K562 (cell line): ENCODE measurements around the gene CHERP. TPM values are rescaled to one million over a fixed set of nuclear protein-coding genes. Genes with fewer than 3 reads are reported as not detected.

ENCODE experiments used
- ATAC-seq: fragments of 200-7000 bp; cut with Tn5 transposase; 3 replicates; pipeline ENCODE4 v1.9.1; 2020; ENCODE audit warnings: moderate library complexity
- BruUV-seq: library from RNA; stranded (reverse); fragments of 400-500 nt; replicated peaks from 2 replicates; lab custom pipeline; 2021; lab: Mats Ljungman, UMichigan
- CTCF ChIA-PET: fragments of 300-600 bp; formaldehyde crosslinking; extraction: SDS; loops from one replicate; lab custom pipeline; 2021; ENCODE audit warnings: low intra/inter-chr PET ratio; lab: Yijun Ruan, JAX
- POLR2A ChIA-PET: fragments of 300-600, 350-650 bp; sonication (Branson Sonifier 250); formaldehyde crosslinking; extraction: SDS; loops from one replicate; lab custom pipeline; 2021; ENCODE audit warnings: antibody characterized with exemption, inconsistent platforms; lab: Yijun Ruan, JAX
- DNase-seq, 4 experiments: peaks; one replicate each; pipeline versions ENCODE4 v3.0.0 to v3.0.0-alpha.2; 2011 to 2018; ENCODE audit warnings: low spot score in 3 of 4, mixed read lengths in 3 of 4; ENCODE audit errors: extremely low read depth in 1 of 4
- FAIRE-seq: peaks from 2 replicates; lab custom pipeline; 2011; peaks lifted over from hg19 to GRCh38; lab: Jason Lieb, UNC
- H2AFZ ChIP-seq: 2 replicates; pipeline ENCODE4 v1.6.0; 2011; ENCODE audit warnings: low read depth, low read length, control low read depth, inconsistent platforms
- H3K27ac ChIP-seq: fragments of 200-600 bp; 3 replicates; pipeline ENCODE4 v1.8.0; 2011; ENCODE audit warnings: low read depth, mild to moderate bottlenecking, control low read depth, inconsistent platforms, low read length, moderate library complexity, mixed read lengths; ENCODE audit errors: extremely low read depth
- H3K27me3 ChIP-seq, 2 experiments: fragments of 300-600 bp in 1 of 2; 2 replicates in 1 of 2; 3 replicates in 1 of 2; pipeline versions ENCODE4 v1.6.0 to v1.8.0; 2011; ENCODE audit warnings: inconsistent platforms in 2 of 2, low read length in 2 of 2, mild to moderate bottlenecking in 1 of 2, mixed read lengths in 1 of 2, moderate library complexity in 1 of 2; ENCODE audit not compliant: control insufficient read depth in 2 of 2, insufficient read depth in 2 of 2
- H3K36me3 ChIP-seq: fragments of 300-600 bp; 3 replicates; pipeline ENCODE4 v1.8.0; 2011; ENCODE audit warnings: mild to moderate bottlenecking, low read length, inconsistent platforms; ENCODE audit not compliant: control insufficient read depth, insufficient read depth
- H3K4me1 ChIP-seq, 2 experiments: fragments of 200-600 bp in 1 of 2; replicated peaks in 1 of 2; 2 replicates in 1 of 2; 3 replicates in 1 of 2; pipeline versions ENCODE4 v1.5.1 to v1.8.0; 2011; ENCODE audit warnings: inconsistent platforms in 2 of 2, low read length in 2 of 2, mild to moderate bottlenecking in 1 of 2, mixed read lengths in 1 of 2, moderate library complexity in 1 of 2; ENCODE audit not compliant: control insufficient read depth in 2 of 2, insufficient read depth in 2 of 2
- H3K4me2 ChIP-seq: 2 replicates; pipeline ENCODE4 v1.6.1; 2011; ENCODE audit warnings: low read length, control low read depth, inconsistent platforms, mixed read lengths; ENCODE audit not compliant: insufficient read depth
- H3K4me3 ChIP-seq: fragments of 200-600 bp; sonication (generic), shearing (Covaris generic); 2 replicates; pipeline ENCODE4 v1.5.1; 2016; ENCODE audit warnings: control low read depth, inconsistent platforms
- H3K79me2 ChIP-seq: fragments of 200-600 bp; 3 replicates; pipeline ENCODE4 v1.8.0; 2011; ENCODE audit warnings: low read length, inconsistent platforms; ENCODE audit not compliant: control insufficient read depth, insufficient read depth
- H3K9ac ChIP-seq, 2 experiments: 2 replicates each; pipeline versions ENCODE4 v1.6.0 to v1.6.1; 2011; ENCODE audit warnings: low read depth in 2 of 2, low read length in 2 of 2, control low read depth in 1 of 2, inconsistent platforms in 1 of 2, mild to moderate bottlenecking in 1 of 2, mixed read lengths in 1 of 2; ENCODE audit not compliant: insufficient read depth in 1 of 2
- H3K9me1 ChIP-seq: one replicate; pipeline ENCODE4 v1.6.0; 2011; ENCODE audit warnings: inconsistent platforms, mild to moderate bottlenecking, low read length, moderate library complexity; ENCODE audit not compliant: control insufficient read depth, insufficient read depth
- H3K9me3 ChIP-seq: replicated peaks from 2 replicates; pipeline ENCODE4 v1.5.1; 2011; ENCODE audit warnings: low read depth, low read length, inconsistent platforms; ENCODE audit not compliant: control insufficient read depth, insufficient read depth
- H4K20me1 ChIP-seq: replicated peaks from 2 replicates; pipeline ENCODE4 v1.6.1; 2011; ENCODE audit warnings: low read length, inconsistent platforms, mixed read lengths; ENCODE audit not compliant: control insufficient read depth, insufficient read depth
- PCBP1 ChIP-seq: fragments of 200-400 bp; formaldehyde crosslinking; IDR thresholded peaks from 2 replicates; pipeline ENCODE4 v1.6.1; 2018; ENCODE audit warnings: mild to moderate bottlenecking, low read depth, low read length; ENCODE audit not compliant: poor library complexity, severe bottlenecking
- POLR2G ChIP-seq: fragments of 200-400 bp; formaldehyde crosslinking; IDR thresholded peaks from 2 replicates; pipeline ENCODE4 v1.6.1; 2017; ENCODE audit warnings: low read depth, mild to moderate bottlenecking, antibody characterized with exemption, low read length, moderate library complexity
- RBFOX2 ChIP-seq: fragments of 200-400 bp; formaldehyde crosslinking; IDR thresholded peaks from 2 replicates; pipeline ENCODE4 v1.6.1; 2017; ENCODE audit warnings: low read depth, mild to moderate bottlenecking, low read length, moderate library complexity
- RBM22 ChIP-seq: fragments of 200-400 bp; formaldehyde crosslinking; IDR thresholded peaks from 2 replicates; pipeline ENCODE4 v1.6.1; 2018; ENCODE audit warnings: low read length, low read depth; ENCODE audit not compliant: poor library complexity, severe bottlenecking
- WGBS: fragments of 100-300 bp; shearing (Covaris generic); methylation state at CpG from one replicate; pipeline ENCODE4 v1.1.6; 2016; ENCODE audit warnings: low coverage, mixed read lengths; ENCODE audit not compliant: insufficient coverage; ENCODE audit errors: missing lambda C conversion rate; 5-methylcytosine and 5-hydroxymethylcytosine counted together
- in situ Hi-C: fragments of 300-500 bp; cut with MboI; formaldehyde crosslinking; loops from 4 replicates; pipeline ENCODE4 v1.15.0; 2018; ENCODE audit warnings: inconsistent platforms, mixed read lengths
- intact Hi-C: fragments of 100-400 bp; cut with micrococcal nuclease; formaldehyde crosslinking; loops from 2 replicates; pipeline ENCODE4 v1.14.2; 2022
- polyA plus RNA-seq, 8 experiments: library from polyadenylated mRNA; depleted of rRNA in 4 of 8; stranded (reverse) in 5 of 8; unstranded in 3 of 8; fragments of >200 nt; fragmentation: Nextera tagmentation in 2 of 8; fragmentation: Illumina TruSeq in 1 of 8; extraction: Ambion mirVana in 2 of 8; extraction: Trizol in 1 of 8; gene quantifications; 2 replicates each; pipeline versions ENCODE4 v1.2.1 to v1.2.3, GENCODE V29; 2011 to 2014; ENCODE audit warnings: inconsistent platforms in 1 of 8, missing spikeins in 1 of 8
- total RNA-seq, 7 experiments: library from RNA; depleted of rRNA in 6 of 7; stranded (reverse); fragments of >200 nt in 6 of 7; fragmentation: Illumina TruSeq in 2 of 7; extraction: Trizol in 2 of 7; gene quantifications; 2 replicates each; pipeline versions ENCODE4 v1.2.1 to v1.2.3, GENCODE V29; 2011 to 2021; ENCODE audit warnings: low replicate concordance in 1 of 7

Gene CHERP
- total and polyA plus RNA-seq, 9 of the 15 experiments (the other 6 are each of a cell fraction or from before 2014, with no cell fraction given) = 0.60 to 85.1 (median 7.8) TPM

- H3K4me3 ChIP-seq = no peak overlapping the region
- no peaks in the 10 kb centered on the region for H3K9me3 ChIP-seq
- peaks cover 93% of the 10 kb centered on the region; the same call in 2 of the 3 replicates for H3K36me3 ChIP-seq
- ATAC-seq (no peak), DNase-seq (peak in 2 of 4 experiments; percentile 13 to 16), FAIRE-seq (no peak)
- no peak overlapping the region for H3K4me2 ChIP-seq
- H3K27me3 ChIP-seq = no peaks in the 10 kb centered on the region
- H3K9ac ChIP-seq = no peak overlapping the region
- no peak overlapping the region for H2AFZ ChIP-seq
- in situ Hi-C loops = no loop called here
- BruUV-seq = no TSS peak
- peaks cover 0 to 12% of the 10 kb centered on the region in 2 experiments; a peak in 2 of 5 replicates for H3K4me1 ChIP-seq
- ChIA-PET CTCF (no interaction called here), POLR2A (no interaction called here)
- peaks cover 3% of the 10 kb centered on the region; the same call in 1 of the 2 replicates for H4K20me1 ChIP-seq
- no peak overlapping the region for H3K27ac ChIP-seq
- intact Hi-C loops = no loop called here
- TF ChIP-seq RBFOX2 = peak; percentile 43; the same call in 1 of the 2 replicates
- TF ChIP-seq POLR2G = peak; percentile 63
- TF ChIP-seq RBM22 = peak; percentile 2
- TF ChIP-seq PCBP1 = no peak
- WGBS = 98% methylated on average over 17 of the region's 54 CpGs
- no peaks in the 10 kb centered on the region for H3K9me1 ChIP-seq
- no peaks in the 10 kb centered on the region for H3K79me2 ChIP-seq
These were observed 17.1 kb downstream of the CHERP start for GRCh38 chr19:16524991-16525734.
